Fibroblast of lung (primary cell): ENCODE data around the gene RBMS1.

Experiments
- CTCF ChIP-seq, 2 donors: IDR thresholded peaks in 1 of 2; conservative IDR thresholded peaks in 1 of 2; 1 replicate in 1 of 2; 2 replicates in 1 of 2; pipeline ENCODE4 v1.5.1; 2011 to 2012; ENCODE audit warnings: low read length in 2 of 2, control low read depth in 1 of 2, inconsistent platforms in 1 of 2, low read depth in 1 of 2, mild to moderate bottlenecking in 1 of 2
- EZH2 ChIP-seq: IDR thresholded peaks from 2 replicates; pipeline ENCODE4 v1.5.1; 2012; ENCODE audit warnings: low read length, control low read depth, mild to moderate bottlenecking; ENCODE audit errors: missing control alignments

GRCh38 chr2:160415991-160416390, 77.6 kb downstream of the RBMS1 start:
- TF ChIP-seq EZH2, result no peak
- no peak for TF ChIP-seq CTCF (conservative IDR thresholded peaks at IDR 0.05 in 1 of 2, IDR thresholded peaks at IDR 0.05 in 1 of 2; ENCODE audit: low read depth in 1 of 2, low read length in 2 of 2)
